Activated T-helper 1 cell treated with anti-CD3 and anti-CD28 coated beads, Interleukin-2, amount 50 U/mL, for 16 hours (primary cell): ENCODE results near the gene TMED4.

ENCODE experiments used
- DNase-seq, 2 donors: peaks; one replicate each; pipeline ENCODE4 v3.0.0-alpha.2; 2020; ENCODE audit warnings: low read depth in 1 of 2, low spot score in 1 of 2

TMED4 gene

DNA sequence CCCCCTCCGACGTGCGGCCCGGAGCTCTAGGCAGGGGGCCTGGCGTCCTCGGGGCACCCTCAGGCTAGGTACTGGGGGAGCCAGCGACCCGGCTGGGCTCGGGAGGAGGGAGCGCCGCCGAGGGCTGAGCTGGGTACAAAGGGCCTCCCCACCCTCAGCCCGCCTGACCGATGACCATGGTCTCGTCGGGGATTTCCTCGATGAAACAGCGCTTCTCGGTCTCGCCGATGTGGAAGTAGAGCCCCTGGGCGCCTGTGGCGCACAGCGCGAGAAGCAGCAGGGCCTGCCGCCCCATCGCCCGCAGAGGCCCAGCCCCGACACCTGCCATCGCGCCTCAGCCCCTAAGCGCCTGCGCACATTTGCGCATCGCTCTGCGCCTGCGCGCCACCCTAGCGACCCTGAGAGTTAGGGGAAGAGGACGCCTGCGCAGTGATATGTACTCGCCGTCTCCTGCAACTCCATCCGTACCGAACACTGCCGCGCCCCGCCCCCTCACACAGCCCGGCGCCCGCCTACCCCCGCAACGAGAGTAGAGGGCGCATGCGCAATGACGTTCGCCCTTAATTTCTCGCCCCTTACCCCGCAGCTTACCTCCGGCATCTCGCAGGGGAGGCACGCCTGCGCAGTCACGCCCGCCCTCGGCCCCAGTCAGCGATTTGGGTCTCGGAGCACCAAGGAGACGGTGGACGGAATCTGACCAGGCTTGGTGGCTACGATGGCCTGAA, at the start of gene TMED4:
TMED4 (minus strand) TSS at position 353 of the 725 bp plus-strand sequence; CDS start at position 328, 25 bp downstream.
- peak; percentile 100 for DNase-seq

DNA sequence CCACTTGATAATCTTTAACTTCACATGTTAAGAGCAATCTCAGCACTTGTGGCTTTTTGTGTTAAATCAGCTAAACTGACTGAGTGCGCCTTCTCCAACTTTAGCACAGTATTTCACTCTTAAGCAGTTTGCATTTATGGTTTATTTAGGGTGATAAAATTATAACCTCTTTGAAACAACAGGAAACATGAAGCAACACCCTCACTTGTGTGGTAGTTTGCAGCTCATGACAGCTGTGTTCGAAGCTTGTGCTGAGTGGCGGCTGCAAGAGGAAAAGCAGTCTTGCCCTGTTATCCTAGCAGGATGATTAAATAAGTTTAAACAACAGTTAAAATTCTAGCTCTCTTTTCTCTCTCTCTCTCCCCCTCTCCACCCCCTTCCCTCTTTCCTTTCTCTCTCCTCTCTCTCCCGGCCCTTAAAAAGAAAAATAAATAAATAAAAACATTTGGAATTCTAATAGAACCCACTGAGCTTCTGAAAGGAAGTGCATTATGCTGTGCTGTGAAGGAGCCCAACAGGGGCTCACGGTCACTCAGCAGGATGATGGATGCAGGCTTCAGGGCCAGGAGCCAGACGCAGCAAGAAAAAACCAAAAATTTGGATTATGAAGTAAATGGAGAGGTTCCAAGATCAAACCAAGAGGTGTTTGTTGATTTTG, 49.6 kb upstream of the TMED4 start:
- DNase-seq = no peak

DNA sequence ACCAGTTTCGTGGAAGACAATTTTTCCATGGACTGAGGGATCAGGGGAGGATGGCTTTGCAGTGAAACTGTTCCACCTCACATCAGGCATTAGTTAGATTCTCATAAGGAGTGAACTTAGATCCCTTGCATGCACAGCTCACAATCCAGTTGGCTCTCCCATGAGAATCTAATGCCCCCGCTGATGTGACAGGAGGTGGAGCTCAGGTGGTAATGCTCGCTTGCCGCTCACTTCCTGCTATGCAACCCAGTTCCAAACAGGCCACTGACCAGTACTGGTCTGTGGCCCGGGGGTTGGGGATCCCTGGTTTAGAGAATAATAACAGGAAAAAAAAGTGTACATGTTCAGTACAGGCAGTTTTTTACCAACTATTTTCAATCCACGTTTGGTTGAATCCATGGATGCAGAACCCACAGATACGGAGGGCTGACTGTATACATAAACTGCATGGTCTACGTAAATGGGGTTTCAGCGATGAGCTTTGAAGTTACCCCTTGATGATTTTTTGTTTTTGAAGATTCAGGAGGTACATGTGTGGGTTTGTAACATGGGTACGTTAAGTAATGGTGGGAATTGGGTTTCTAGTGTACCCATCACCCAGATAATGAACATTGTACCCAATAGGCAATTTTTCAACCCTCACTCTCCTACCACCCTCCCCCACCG, 48.9 kb upstream of the TMED4 start:
- no peak for DNase-seq

DNA sequence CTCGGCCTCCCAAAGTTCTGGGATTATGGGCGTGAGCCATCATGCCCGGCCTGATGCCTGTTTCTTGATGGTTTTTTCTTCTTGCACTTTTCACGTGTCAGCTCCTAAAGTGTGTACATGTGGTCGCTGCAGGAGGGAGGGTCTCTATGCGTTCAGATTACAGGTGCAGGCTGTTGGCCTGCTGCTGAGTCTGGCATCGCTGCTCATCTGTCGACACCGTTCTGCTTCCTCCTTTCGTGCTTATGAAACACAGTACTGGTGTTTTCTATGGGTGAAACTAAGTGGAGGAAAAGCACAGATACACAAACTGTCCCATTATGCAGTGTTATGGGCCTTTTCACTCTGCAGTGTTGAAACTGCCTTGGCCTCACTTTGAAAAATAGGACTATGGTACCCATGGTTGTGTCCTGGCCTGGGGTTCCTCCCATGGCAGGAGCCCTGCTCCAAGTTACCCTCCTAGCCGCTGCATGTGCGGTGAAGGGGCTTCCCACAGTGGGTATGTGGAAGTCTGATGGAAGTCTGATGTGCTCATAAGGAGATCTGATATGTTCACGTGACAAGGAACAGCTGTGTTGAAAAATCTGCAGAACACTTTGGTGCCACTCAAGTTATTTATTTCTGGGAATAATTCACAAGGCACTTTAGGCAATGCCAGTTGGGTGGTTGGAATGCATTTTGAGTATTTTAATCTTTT, 47.9 kb upstream of the TMED4 start:
- no peak for DNase-seq

DNA sequence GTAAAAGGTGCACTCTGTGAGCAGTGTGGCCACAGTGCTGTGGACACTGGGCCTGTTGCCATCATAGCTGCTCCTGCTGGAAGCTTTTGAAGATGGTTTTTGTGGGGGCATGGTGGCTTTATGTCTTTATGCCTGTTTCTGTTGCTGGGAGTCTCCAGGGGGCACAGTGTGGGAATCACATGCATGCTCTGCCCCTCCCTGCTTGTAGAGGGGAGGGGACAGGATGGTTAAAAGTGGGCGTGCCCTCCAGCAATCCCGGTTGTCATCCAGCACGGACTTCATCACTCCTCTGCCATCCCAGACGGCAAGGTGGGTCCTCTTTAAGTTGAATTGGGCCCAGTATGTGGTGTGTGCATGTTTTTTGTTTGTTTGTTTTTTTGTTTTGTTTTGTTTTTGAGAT, 44.6 kb upstream of the TMED4 start:
- no peak for DNase-seq

GRCh38 chr7:44625526-44626471, 43.8 kb upstream of the TMED4 start:
- DNase-seq = no peak

GRCh38 chr7:44624318-44624717, 42.3 kb upstream of the TMED4 start:
- DNase-seq = no peak

DNA sequence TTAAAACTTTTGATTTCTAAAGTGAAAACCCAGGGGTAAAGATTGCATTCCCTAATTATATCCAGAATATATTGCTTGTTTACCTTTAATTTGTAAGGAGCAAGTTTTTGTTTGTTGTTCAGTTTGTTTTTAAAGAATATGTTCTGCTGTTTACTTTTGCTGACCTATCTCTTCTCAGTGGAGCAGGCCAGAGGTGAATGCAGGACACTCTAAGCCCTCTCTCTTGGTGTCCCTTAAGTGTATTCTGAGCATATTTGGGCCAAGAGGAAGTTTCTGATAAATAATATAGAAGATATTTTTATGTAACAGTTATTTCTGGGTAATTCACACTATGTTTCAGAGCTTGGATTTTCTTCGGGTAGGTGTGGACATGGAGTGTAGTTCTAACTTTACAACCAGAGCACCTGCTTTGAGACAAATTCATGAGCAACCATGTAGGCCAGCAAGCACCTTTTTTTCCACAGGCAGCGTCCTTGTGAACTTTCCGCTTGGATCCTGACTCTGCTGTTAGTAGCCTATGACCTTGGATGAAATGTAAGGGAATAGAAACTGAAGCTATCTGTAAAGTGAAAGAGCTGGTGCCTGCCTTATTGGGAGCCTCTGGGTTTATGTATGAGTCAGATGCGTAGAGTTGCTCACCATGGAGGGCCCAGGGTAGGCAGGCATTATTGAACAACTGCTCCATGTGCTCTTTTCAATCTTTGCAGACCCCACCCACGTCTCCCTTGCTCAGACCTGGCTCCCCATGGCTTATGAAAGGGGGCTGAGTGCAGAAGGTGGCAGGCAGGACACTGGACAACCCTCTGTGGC, 40.5 kb upstream of the TMED4 start:
- no peak for DNase-seq

DNA sequence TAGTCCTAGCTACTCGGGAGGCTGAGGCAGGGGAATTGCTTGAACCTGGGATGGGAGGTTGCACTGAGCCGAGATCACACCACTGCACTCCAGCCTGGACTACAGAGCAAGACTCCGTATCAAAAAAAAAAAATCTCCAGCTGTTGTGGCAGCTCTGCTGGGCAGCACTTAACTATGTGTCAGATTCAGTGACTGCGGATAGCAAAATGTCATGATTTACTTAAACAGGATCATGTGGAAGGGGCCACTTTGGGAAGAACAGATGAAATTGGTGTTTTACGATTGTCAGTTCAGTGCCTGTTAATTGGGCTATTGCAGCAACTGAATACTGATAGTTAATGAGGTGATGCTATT, 39.7 kb upstream of the TMED4 start:
- DNase-seq = no peak

GRCh38 chr7:44621034-44621749, 39.2 kb upstream of the TMED4 start:
- DNase-seq = no peak

DNA sequence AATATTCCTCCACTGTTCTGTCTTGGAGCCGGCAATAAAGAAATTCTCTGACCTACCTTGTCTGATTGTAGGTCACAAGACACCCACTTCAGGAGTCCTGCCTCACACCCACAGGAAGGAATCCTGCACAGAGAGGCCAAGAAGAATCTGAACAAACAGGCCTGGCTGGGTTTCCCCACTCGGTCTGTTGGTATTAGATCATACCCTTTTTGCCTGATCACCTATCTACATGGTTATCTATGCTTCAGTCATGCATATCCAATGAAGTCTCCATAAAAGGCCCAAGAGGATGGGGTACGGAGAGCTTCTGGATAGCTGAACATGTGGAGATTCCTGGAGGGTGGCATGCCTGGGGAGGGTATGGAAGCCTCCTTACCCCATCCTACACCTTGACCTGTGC, 36.7 kb upstream of the TMED4 start:
- no peak for DNase-seq

GRCh38 chr7:44618045-44618444, 36.0 kb upstream of the TMED4 start:
- no peak for DNase-seq

DNA sequence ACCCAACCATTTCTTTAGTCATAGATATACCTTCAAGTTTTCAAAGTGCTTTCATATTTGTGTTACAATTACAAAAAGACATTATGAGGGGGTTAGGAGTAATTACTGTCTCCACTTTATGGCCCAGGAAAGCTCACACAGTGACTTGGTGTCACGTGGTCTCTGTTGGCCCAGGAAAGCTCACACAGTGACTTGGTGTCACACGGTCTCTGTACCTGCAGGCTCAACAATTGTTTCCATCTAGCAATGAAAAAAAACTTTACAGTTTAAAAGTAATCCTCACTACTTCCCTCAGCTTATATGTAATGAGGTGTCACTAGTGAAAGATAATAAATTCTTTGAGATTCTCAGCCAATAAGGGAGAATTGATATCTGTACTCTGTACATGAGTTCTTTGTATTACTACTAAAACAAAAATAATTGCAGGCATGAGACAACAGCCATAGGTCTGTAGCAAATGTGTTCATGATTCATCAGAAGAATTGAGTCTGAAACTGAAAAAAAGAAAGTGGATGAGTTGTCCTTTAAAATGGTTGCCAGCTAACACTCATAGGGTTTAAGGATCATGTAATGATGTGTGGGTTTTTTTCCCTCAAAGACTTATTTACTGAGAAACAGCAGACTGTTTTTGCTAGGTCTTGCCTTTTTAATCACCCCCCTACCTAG, 35.3 kb upstream of the TMED4 start:
- DNase-seq = no peak

DNA sequence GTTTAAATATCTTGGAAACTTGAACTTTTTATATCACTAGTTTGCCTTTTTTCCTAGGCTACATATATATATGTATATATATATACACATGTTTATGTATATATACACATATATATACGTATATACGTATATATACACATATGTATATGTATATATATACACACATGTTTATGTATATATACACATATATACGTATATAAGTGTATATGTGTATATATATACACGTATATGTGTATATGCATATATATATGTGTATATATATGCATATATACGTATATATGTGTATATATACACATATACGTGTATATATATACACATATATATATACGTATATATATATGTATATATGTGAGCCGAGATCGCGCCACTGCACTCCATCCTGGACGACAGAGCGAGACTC, 34.5 kb upstream of the TMED4 start:
- DNase-seq = no peak

- no peak for DNase-seq
Observed at GRCh38 chr7:44615793-44616192, 33.8 kb upstream of the TMED4 start.

DNA sequence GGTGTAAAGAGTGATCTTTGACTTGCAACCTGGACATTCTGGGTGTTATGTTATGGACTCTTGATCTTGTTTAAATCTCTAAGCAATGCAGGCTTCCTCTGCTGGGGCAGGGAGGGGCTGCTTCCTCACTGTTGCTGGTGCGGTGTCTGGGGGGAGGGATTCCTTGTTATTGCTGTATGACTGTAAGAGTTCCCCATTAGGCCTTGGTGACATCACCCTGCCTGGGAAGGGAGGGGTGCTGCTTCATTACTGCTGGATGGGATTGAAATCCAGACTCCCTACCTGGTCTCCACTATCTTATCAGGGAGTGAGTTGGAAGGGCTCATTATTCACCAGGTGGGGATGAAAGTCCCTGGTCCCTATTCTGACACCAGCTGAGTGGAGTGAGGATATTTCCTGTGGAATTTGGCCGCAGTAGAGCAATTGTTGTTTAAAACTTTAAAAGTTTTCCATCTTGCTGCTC, 33.1 kb upstream of the TMED4 start:
- no peak for DNase-seq

DNA sequence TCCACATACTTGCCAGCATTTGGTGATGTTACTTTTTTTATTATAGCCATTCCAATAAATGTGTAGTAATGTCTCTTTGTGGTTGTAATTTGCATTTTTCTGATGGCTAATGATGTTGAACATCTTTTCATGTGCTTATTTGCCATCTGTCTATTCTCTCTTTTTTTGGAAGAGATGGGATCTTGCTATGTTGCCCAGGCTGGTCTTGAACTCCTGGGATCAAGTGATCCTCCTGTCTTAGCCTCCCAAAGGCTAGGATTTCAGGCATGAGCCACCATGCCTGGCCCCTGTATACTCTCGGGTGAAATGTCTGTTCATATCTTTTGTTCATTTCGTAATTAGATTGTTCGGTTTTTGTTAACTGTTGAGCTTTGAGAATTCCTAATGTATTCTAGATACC, 27.8 kb upstream of the TMED4 start:
- no peak for DNase-seq

DNA sequence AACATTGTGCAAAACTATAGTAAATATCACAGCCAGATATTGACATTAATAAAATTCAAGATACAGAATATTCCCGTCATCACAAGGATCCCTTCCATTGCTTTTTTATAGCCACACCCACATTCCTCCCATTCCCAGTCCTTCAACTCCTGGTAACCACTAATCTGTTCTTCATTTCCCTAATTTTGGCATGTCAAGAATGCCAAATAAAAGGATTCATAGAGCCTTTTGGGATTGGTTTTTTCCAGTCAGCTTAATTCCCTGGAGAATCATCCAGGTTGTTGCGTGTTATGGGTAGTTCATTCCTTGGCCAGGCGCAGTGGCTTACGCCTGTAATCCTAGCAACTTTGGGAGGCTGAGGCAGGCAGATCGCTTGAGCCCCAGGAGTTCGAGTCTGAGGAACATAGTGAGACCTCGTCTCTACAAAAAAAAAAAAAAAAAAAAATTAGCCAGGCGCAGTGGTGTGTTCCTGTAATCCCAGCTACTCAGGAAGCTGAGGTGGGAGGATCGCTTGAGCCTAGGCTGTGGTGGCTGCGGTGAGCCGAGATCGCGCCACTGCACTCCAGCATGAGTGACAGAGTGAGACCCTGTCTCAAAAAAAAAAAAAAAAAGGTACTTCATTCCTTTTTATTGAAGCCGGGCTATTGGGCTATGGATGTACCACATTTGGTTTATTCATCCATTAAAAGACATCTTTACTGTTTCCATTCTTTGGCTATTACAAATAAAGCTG, 27.1 kb upstream of the TMED4 start:
- DNase-seq = no peak
